Right atrium auricular region (tissue), 2 donors: ENCODE data around the gene MAPK6. TPM values are rescaled to one million over a fixed set of nuclear protein-coding genes. Genes with fewer than 3 reads are reported as not detected.
"Not testable (repeated sequence)": the region's sequence is repeated elsewhere in the genome, so short reads cannot be mapped to it uniquely, and the experiment has no call there.

Experiments
- DNase-seq: peaks from one replicate; pipeline ENCODE4 v3.0.0-alpha.2; 2019; ENCODE audit warnings: low spot score
- H3K27ac ChIP-seq, 2 donors: fragments of 200-600 bp; sonication (generic); 1 replicate in 1 of 2; 2 replicates in 1 of 2; pipeline ENCODE4 v1.5.1; 2016 to 2019
- H3K27me3 ChIP-seq, 2 donors: fragments of 200-600 bp; sonication (generic); one replicate each; pipeline versions ENCODE4 v1.5.1 to v1.6.0; 2017 to 2019
- H3K36me3 ChIP-seq: fragments of 200-600 bp; sonication (generic); one replicate; pipeline ENCODE4 v1.5.1; 2016
- H3K4me1 ChIP-seq, 2 donors: fragments of 200-600 bp; sonication (generic); one replicate each; pipeline versions ENCODE4 v1.5.1 to v1.6.0; 2017 to 2019
- H3K4me3 ChIP-seq, 2 donors: fragments of 200-600 bp; sonication (generic); 1 replicate in 1 of 2; 2 replicates in 1 of 2; pipeline ENCODE4 v1.5.1; 2017 to 2019; ENCODE audit warnings: mild to moderate bottlenecking in 1 of 2, moderate library complexity in 1 of 2
- H3K9me3 ChIP-seq, 2 donors: fragments of 200-600 bp; sonication (generic); one replicate each; pipeline ENCODE4 v1.5.1; 2019
- total RNA-seq, 2 donors: library from RNA; depleted of rRNA; stranded (reverse); fragments of >200 nt; gene quantifications; one replicate each; pipeline ENCODE4 v1.1.0, GENCODE V29; 2016
- TF ChIP-seq, protein P1 (sequence below), 2 donors: fragments of 200-600 bp; sonication (generic); IDR thresholded peaks; one replicate each; pipeline ENCODE4 v1.5.1; 2019; ENCODE audit warnings: antibody characterized with exemption in 2 of 2

MAPK6 gene
- total RNA-seq, 2 donors from 2014 or later: 11.6 to 13.4 TPM

DNA sequence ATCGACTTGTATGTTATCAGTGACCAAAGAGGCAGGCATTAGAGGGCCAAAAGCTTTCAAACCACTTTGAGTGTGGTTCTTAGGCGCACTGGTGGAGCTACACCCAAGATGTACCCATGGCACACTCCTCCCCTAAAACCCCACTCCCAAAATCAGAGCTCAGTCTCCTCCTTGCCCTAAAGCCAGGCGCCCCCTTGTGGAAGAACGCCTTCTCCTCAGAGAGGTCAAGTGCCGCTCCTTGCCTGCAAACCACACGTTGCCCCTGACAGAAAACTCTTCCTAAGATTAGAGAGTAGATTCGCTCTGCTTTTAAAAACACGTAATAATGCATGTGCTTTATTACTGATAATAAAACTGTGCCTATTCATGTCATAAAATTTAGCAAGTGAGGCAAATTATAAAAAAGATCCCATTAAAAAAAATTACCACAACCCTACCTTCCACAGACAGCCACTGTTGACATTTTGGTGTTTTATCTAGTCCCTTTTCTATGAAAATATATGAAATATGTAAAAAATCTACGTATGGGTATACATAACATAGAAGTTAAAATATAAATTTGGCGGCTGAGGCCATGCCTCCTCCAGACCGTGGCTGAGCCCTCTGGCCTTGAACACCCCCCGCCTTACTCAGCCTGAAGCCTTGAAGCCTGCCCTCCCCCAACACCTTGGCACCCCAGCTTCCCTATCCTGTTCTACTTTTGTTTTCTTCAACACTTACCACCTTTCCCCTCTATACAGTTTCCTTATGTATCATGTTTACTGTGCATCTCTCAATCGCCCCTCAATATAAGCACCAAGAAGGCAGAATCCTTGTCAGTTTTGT lies 60.1 kb downstream of the MAPK6 start:
- no peak overlapping the region for H3K4me3 ChIP-seq
- H3K9me3 ChIP-seq: no peaks in the 10 kb centered on the region
- DNase-seq: peak; percentile 81
- TF ChIP-seq, protein P1, sequence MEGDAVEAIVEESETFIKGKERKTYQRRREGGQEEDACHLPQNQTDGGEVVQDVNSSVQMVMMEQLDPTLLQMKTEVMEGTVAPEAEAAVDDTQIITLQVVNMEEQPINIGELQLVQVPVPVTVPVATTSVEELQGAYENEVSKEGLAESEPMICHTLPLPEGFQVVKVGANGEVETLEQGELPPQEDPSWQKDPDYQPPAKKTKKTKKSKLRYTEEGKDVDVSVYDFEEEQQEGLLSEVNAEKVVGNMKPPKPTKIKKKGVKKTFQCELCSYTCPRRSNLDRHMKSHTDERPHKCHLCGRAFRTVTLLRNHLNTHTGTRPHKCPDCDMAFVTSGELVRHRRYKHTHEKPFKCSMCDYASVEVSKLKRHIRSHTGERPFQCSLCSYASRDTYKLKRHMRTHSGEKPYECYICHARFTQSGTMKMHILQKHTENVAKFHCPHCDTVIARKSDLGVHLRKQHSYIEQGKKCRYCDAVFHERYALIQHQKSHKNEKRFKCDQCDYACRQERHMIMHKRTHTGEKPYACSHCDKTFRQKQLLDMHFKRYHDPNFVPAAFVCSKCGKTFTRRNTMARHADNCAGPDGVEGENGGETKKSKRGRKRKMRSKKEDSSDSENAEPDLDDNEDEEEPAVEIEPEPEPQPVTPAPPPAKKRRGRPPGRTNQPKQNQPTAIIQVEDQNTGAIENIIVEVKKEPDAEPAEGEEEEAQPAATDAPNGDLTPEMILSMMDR (IDR thresholded peaks at IDR 0.05): peak; percentile 76 to 88
- H3K27ac ChIP-seq: no peak overlapping the region
- H3K4me1 ChIP-seq: no peaks in the 10 kb centered on the region
- no peaks in the 10 kb centered on the region for H3K36me3 ChIP-seq
- H3K27me3 ChIP-seq: no peaks in the 10 kb centered on the region

DNA sequence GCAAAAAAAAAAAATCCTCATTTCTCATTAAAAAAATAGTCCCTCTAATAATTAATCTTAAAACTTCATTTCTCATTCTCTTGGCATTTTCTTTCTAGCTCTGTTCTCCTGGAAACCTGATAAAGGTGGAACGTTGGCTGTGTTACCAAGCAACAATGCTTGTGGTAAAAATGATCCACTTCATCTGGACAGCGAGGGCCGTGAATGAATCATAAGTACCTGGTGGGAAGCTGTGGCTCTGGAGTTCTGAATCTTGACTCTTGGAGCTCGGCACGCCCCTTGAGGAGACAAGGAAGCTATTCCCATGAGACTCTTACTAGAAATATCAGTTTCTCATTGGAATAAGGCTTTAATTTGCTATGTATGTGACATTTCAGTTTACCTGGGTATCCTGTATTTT lies 61.0 kb downstream of the MAPK6 start:
- H3K4me3 ChIP-seq: no peak overlapping the region
- TF ChIP-seq, protein P1 (IDR thresholded peaks at IDR 0.05): no peak
- no peaks in the 10 kb centered on the region for H3K4me1 ChIP-seq
- H3K36me3 ChIP-seq: no peaks in the 10 kb centered on the region
- H3K27me3 ChIP-seq: no peaks in the 10 kb centered on the region
- no peak overlapping the region for H3K27ac ChIP-seq
- no peaks in the 10 kb centered on the region for H3K9me3 ChIP-seq
- DNase-seq: no peak

DNA sequence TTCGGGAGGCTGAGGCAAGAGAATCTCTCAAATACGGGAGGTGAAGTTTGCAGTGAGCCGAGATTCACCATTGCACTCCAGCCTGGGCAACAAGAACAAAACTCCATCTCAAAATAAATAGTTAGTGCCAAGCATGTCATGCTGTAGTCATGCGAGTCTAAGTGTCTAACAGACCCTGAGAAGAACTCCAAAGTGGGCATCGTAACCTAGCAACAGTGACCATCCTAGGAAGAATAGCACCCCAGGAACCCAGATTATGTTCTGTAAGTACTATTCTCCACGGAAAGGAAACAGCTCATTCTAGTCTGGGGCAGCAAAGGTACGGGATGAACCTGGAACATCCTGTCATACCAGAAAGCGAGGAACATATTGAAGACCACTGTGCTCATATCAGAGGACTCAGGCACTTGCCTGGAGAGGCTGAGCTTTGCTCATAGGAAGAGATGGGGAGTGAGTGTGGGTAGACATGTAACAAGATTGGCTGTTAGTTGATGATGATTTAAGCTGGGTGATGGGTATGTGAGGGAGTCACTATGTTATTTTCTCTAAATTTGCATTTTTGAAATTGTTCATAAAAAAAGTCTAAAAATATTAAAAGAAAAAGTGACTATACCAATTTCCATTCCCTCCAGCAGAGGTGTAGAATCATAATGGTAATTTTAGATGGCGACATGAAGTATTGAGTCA lies 61.8 kb downstream of the MAPK6 start:
- no peak overlapping the region for H3K4me3 ChIP-seq
- no peak for DNase-seq
- H3K27ac ChIP-seq: no peak overlapping the region
- no peaks in the 10 kb centered on the region for H3K27me3 ChIP-seq
- H3K36me3 ChIP-seq: no peaks in the 10 kb centered on the region
- TF ChIP-seq, protein P1 (IDR thresholded peaks at IDR 0.05): no peak
- no peaks in the 10 kb centered on the region for H3K9me3 ChIP-seq
- no peaks in the 10 kb centered on the region for H3K4me1 ChIP-seq

DNA sequence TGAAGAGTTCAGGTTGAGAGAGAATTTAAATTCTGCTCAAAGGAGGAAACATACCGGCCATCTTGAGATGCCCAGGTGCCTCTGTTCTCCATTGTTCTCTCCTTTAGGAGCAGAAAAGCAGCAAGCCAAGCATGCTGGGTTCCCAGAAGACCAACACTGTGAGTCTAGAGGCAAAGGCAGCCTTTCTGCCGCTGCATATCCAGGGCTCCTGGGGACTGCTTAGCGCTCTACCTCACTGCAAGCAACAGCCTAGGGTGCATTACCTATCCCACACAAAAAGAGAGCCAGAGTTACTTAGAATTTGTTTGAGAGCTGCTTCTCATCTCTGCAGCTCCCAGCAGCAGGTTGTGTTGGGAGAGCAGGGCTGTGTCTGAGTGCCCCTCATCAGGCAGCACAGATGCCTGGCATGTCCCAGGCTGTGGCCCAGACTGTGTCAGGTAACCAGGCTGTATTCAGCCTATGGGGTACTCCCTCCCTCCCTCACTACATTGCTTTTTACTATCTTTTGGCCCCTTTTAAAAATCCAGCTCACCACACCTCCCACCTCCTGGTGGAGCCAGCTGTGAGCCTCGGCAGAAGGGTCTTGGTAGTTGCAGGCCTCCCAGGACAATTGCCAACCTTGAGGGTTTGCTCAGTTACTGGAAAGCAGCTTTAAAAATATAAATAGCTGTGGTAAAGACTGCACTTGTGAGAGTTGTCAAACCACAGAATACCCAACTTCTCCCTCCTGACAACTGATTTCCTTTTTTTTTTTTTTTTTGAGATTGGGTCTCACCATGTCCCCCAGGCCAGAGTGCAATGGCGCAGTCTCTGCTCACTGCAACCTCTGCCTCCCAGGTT lies 63.4 kb downstream of the MAPK6 start:
- no peak for DNase-seq
- Histone ChIP-seq H3K36me3 (no peaks in the 10 kb centered on the region), H3K27ac (no peak overlapping the region), H3K4me3 (no peak overlapping the region), H3K27me3 (no peaks in the 10 kb centered on the region), H3K4me1 (no peaks in the 10 kb centered on the region), H3K9me3 (peaks cover 0 to 14% of the 10 kb centered on the region in 2 donors)
- TF ChIP-seq, protein P1 (IDR thresholded peaks at IDR 0.05): no peak

DNA sequence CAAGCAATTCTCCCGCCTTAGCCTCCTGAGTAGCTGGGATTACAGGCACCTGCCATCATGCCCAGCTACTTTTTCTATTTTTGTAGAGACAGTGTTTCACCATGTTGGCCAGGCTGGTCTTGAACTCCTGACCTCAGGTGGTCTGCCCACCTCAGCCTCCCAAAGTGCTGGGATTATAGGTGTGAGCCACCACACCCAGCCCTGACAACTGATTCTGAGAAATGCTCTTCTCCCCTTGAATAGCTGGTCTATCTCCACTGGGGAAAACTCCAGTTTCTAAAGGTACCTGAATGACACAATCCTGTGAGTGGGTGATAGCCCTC lies 64.0 kb downstream of the MAPK6 start:
- not testable (repeated sequence) for H3K27me3 ChIP-seq, H3K4me1 ChIP-seq, H3K27ac ChIP-seq, H3K36me3 ChIP-seq, DNase-seq, H3K4me3 ChIP-seq
- peaks cover 0 to 14% of the 10 kb centered on the region in 2 donors for H3K9me3 ChIP-seq

DNA sequence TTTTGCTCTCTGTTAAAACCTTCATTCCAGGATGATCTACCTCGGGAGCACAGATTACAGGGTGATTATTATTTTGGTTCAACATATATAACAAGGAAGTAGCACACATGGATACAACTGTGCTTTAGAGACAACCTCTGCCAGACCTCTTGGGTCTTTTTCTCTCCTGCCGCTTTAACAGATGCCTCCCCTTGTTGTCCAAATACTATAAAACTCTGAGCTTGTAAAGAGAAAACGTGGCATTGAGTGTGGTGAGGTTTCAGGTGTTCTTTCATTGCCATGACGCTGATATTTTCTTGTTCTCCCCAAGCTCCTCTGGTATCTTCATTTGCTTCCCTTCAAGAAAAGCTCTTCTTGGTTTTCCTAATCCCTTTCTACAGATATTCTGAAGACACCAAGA lies 64.6 kb downstream of the MAPK6 start:
- no peaks in the 10 kb centered on the region for H3K4me1 ChIP-seq
- TF ChIP-seq, protein P1 (IDR thresholded peaks at IDR 0.05): no peak
- peaks cover 0 to 14% of the 10 kb centered on the region in 2 donors for H3K9me3 ChIP-seq
- no peak overlapping the region for H3K27ac ChIP-seq
- H3K36me3 ChIP-seq: no peaks in the 10 kb centered on the region
- no peak for DNase-seq
- no peak overlapping the region for H3K4me3 ChIP-seq
- no peaks in the 10 kb centered on the region for H3K27me3 ChIP-seq
